DOHH2 (cell line): Measurements from ENCODE around the gene TTC22.

Experiments
- CTCF ChIP-seq: fragments of 200-600 bp; sonication (generic); IDR thresholded peaks from one replicate; pipeline ENCODE4 v1.5.1; 2014; ENCODE audit warnings: antibody characterized with exemption, mild to moderate bottlenecking, low read depth, low read length; ENCODE audit not compliant: poor library complexity, severe bottlenecking
- EZH2phosphoT487 ChIP-seq: fragments of 200-600 bp; sonication (generic); IDR thresholded peaks from 2 replicates; pipeline ENCODE4 v1.6.1; 2017; ENCODE audit warnings: borderline replicate concordance, mild to moderate bottlenecking, antibody characterized with exemption, low read length, moderate library complexity, mixed read lengths

GRCh38 chr1:54846716-54847284 lies 45.7 kb upstream of the TTC22 start:
- TF ChIP-seq CTCF (no peak), EZH2phosphoT487 (no peak)
